ENCODE results near the gene AP1B1. TPM values are rescaled to one million over a fixed set of nuclear protein-coding genes. Genes with fewer than 3 reads are reported as not detected.

Gene AP1B1
- total and polyA plus RNA-seq, 2 of the 8 experiments (the other 6 are each of a cell fraction or from before 2014, with no cell fraction given), result 64.2 to 86.8 TPM

- no peak overlapping the region for H2BK5ac ChIP-seq (ENCODE audit: low read depth, low read length)
- H4K5ac ChIP-seq (ENCODE audit: insufficient read length, low read depth, low read length), result no peak overlapping the region
- no peak overlapping the region for H3K4ac ChIP-seq (replicated peaks; ENCODE audit: insufficient read length, low read depth, low read length)
- no peak overlapping the region for H3K9ac ChIP-seq (replicated peaks in 1 of 4; ENCODE audit: extremely low read depth in 1 of 4, low read depth in 3 of 4, low read length in 3 of 4)
- no peaks in the 10 kb centered on the region for H3K23me2 ChIP-seq (ENCODE audit: low read depth, low read length)
- POLR2A ChIA-PET (ENCODE audit: partially characterized antibody), result interaction anchor here (0.9 to 1.2 kb wide), 2 partner anchors 12 to 28 kb away, joined by 3 read pairs; no protein-coding TSS in a partner anchor
- peaks cover 1 to 5% of the 10 kb centered on the region in 2 experiments for H4K20me1 ChIP-seq (replicated peaks in 1 of 2; ENCODE audit: control insufficient read depth in 1 of 2, insufficient read depth in 2 of 2, low read length in 2 of 2)
- H2BK120ac ChIP-seq (replicated peaks; ENCODE audit: low read depth, low read length), result no peak overlapping the region
- H3K79me1 ChIP-seq (ENCODE audit: low read depth, low read length), result no peaks in the 10 kb centered on the region
- H3K27me3 ChIP-seq (replicated peaks in 1 of 4; ENCODE audit: control insufficient read depth in 3 of 4, extremely low read depth in 1 of 4, insufficient read depth in 3 of 4, low read length in 3 of 4), result no peaks in the 10 kb centered on the region
- no peak overlapping the region for H2AFZ ChIP-seq (ENCODE audit: low read length)
- H2BK12ac ChIP-seq (ENCODE audit: low read depth, low read length), result no peak overlapping the region
- no peak for DNase-seq (ENCODE audit: low read depth in 1 of 2, low spot score in 2 of 2)
- H2BK15ac ChIP-seq (ENCODE audit: low read length), result no peak overlapping the region
- no peak overlapping the region for H4K8ac ChIP-seq (ENCODE audit: extremely low read depth, insufficient read depth, low read length)
- no peak overlapping the region for H3K56ac ChIP-seq (replicated peaks; ENCODE audit: insufficient read length, low read depth, low read length)
- H3K79me2 ChIP-seq (ENCODE audit: control insufficient read depth in 1 of 2, insufficient read depth in 2 of 2, low read length in 2 of 2), result no peaks in the 10 kb centered on the region
- no peaks in the 10 kb centered on the region for H3K4me1 ChIP-seq (replicated peaks in 1 of 4; ENCODE audit: control insufficient read depth in 3 of 4, insufficient read depth in 4 of 4, low read length in 3 of 4)
- H3K9me3 ChIP-seq (ENCODE audit: insufficient read depth in 2 of 2, low read depth in 1 of 2, low read length in 1 of 2), result no peaks in the 10 kb centered on the region
- FAIRE-seq, result no peak
- no peak overlapping the region for H3K4me3 ChIP-seq (ENCODE audit: extremely low read depth in 1 of 4, insufficient read depth in 2 of 4, low read depth in 3 of 4, low read length in 4 of 4)
- H3K18ac ChIP-seq (ENCODE audit: extremely low read depth, low read length), result no peak overlapping the region
- CTCF ChIA-PET (ENCODE audit: partially characterized antibody), result interaction anchor here (0.6 to 1.7 kb wide), 6 partner anchors 9 to 404 kb away, joined by 3 to 6 read pairs (median 3); no protein-coding TSS in a partner anchor
- no peak overlapping the region for H3K23ac ChIP-seq (ENCODE audit: insufficient read length)
- no peak overlapping the region for H3K27ac ChIP-seq (ENCODE audit: low read depth, low read length)
- no peak overlapping the region for H4K91ac ChIP-seq (replicated peaks; ENCODE audit: insufficient read length, low read length)
- no peak overlapping the region for H2BK20ac ChIP-seq (ENCODE audit: low read length)
- H3K36me3 ChIP-seq (ENCODE audit: control insufficient read depth in 2 of 4, insufficient read depth in 4 of 4, low read length in 3 of 4), result peaks cover 4 to 40% (median 22%) of the 10 kb centered on the region in 4 experiments; a peak in 7 of 8 replicates
- 93% methylated on average over 6 of the region's 6 CpGs; no CpG with 5 or more reads in 1 of the 2 experiments for WGBS, 2 experiments (ENCODE audit: extremely low coverage in 1 of 2, insufficient coverage in 1 of 2, insufficient read length in 1 of 2, insufficient replicate concordance in 2 of 2, low coverage in 1 of 2, low lambda C conversion rate in 2 of 2, missing lambda C conversion rate in 1 of 2)
- no peak overlapping the region for H3K14ac ChIP-seq (ENCODE audit: insufficient read length)
- no peak overlapping the region for H2AK5ac ChIP-seq (ENCODE audit: low read depth, low read length)
- H3K4me2 ChIP-seq (ENCODE audit: insufficient read depth in 1 of 2, low read depth in 2 of 2, low read length in 2 of 2), result no peak overlapping the region
- TF ChIP-seq SP4 (IDR thresholded peaks at IDR 0.05; ENCODE audit: low read length) (no peak), CHD1 (IDR thresholded peaks at IDR 0.05; ENCODE audit: low read depth, low read length) (no peak), ZNF274 (IDR thresholded peaks at IDR 0.05; ENCODE audit: borderline replicate concordance, extremely low read depth, low read length) (no peak), ATF2 (IDR thresholded peaks at IDR 0.05; ENCODE audit: low read length) (no peak), CREB1 (IDR thresholded peaks at IDR 0.05) (no peak), ASH2L (IDR thresholded peaks at IDR 0.05; ENCODE audit: low read length) (no peak), KDM5A (IDR thresholded peaks at IDR 0.05; ENCODE audit: low read length) (no peak), SIRT6 (IDR thresholded peaks at IDR 0.05; ENCODE audit: low read length) (no peak), BCL11A (IDR thresholded peaks at IDR 0.05; ENCODE audit: low read depth in 2 of 2, low read length in 2 of 2) (no peak)
These were observed 46.2 kb downstream of the AP1B1 start for GRCh38 chr22:29342177-29342576.

Measured in H1 (cell line).